Karpas-422 (cell line): ENCODE data around the gene WASF2. TPM values are rescaled to one million over a fixed set of nuclear protein-coding genes. Genes with fewer than 3 reads are reported as not detected.
"Not testable (repeated sequence)": the region's sequence is repeated elsewhere in the genome, so short reads cannot be mapped to it uniquely, and the experiment has no call there.

Experiments used
- DNase-seq: peaks from one replicate; pipeline ENCODE4 v3.0.0-alpha.2; 2015
- H2AFZ ChIP-seq: fragments of 200-600 bp; sonication (generic); 2 replicates; pipeline ENCODE4 v1.6.1; 2014; ENCODE audit warnings: antibody characterized with exemption, low read length, mixed read lengths
- H3K27ac ChIP-seq: fragments of 200-600 bp; sonication (generic); 2 replicates; pipeline ENCODE4 v1.5.1; 2014; ENCODE audit warnings: mild to moderate bottlenecking, low read length, moderate library complexity
- H3K27me3 ChIP-seq: fragments of 200-600 bp; sonication (generic); 2 replicates; pipeline ENCODE4 v1.6.1; 2014; ENCODE audit warnings: low read length, mixed read lengths
- H3K36me3 ChIP-seq: fragments of 200-600 bp; sonication (generic); 2 replicates; pipeline ENCODE4 v1.6.1; 2014; ENCODE audit warnings: low read length, mixed read lengths; ENCODE audit not compliant: insufficient read depth
- H3K4me1 ChIP-seq: fragments of 200-600 bp; sonication (generic); 2 replicates; pipeline ENCODE4 v1.6.1; 2014; ENCODE audit warnings: mild to moderate bottlenecking, low read length, mixed read lengths
- H3K4me2 ChIP-seq: fragments of 200-600 bp; sonication (generic); 2 replicates; pipeline ENCODE4 v1.6.1; 2014; ENCODE audit warnings: low read length, low read depth, mild to moderate bottlenecking; ENCODE audit not compliant: poor library complexity, severe bottlenecking
- H3K4me3 ChIP-seq: fragments of 200-600 bp; sonication (generic); 2 replicates; pipeline ENCODE4 v1.5.1; 2014; ENCODE audit warnings: mild to moderate bottlenecking, antibody characterized with exemption, low read length, mixed read lengths
- H3K79me2 ChIP-seq: fragments of 200-600 bp; sonication (generic); 2 replicates; pipeline ENCODE4 v1.6.1; 2014; ENCODE audit warnings: mild to moderate bottlenecking, low read length, mixed read lengths
- H3K9ac ChIP-seq: fragments of 200-600 bp; sonication (generic); 2 replicates; pipeline ENCODE4 v1.6.0; 2014; ENCODE audit warnings: low read length
- H3K9me2 ChIP-seq: fragments of 200-600 bp; sonication (generic), shearing (Covaris generic); replicated peaks from 2 replicates; pipeline ENCODE4 v1.6.0; 2014; ENCODE audit warnings: mild to moderate bottlenecking, low read length, moderate library complexity; ENCODE audit not compliant: insufficient read depth
- H3K9me3 ChIP-seq: fragments of 300-700, 200-600 bp; sonication (generic); 2 replicates; pipeline ENCODE4 v1.6.1; 2014; ENCODE audit warnings: low read length, mixed read lengths
- H4K20me1 ChIP-seq: fragments of 200-600 bp; sonication (generic); 2 replicates; pipeline ENCODE4 v1.6.1; 2014; ENCODE audit warnings: mild to moderate bottlenecking, antibody characterized with exemption, low read length, low read depth; ENCODE audit not compliant: insufficient read depth
- total RNA-seq: library from RNA; depleted of rRNA; stranded (reverse); fragments of >200 nt; shearing (Covaris generic); gene quantifications from 2 replicates; pipeline ENCODE4 v1.2.3, GENCODE V29; 2014; ENCODE audit warnings: low replicate concordance

WASF2 gene
- total RNA-seq, 1 experiment from 2014 or later, result 21.7 TPM

GRCh38 chr1:27388337-27389005 is 101.5 kb downstream of the WASF2 start:
- Histone ChIP-seq H3K36me3 (no peaks in the 10 kb centered on the region), H4K20me1 (no peaks in the 10 kb centered on the region), H3K9ac (no peak overlapping the region), H3K9me3 (no peaks in the 10 kb centered on the region), H3K9me2 (no peaks in the 10 kb centered on the region), H3K27ac (no peak overlapping the region), H2AFZ (no peak overlapping the region), H3K4me3 (no peak overlapping the region), H3K4me1 (peaks cover 18% of the 10 kb centered on the region), H3K4me2 (no peak overlapping the region), H3K79me2 (peaks cover 5% of the 10 kb centered on the region; the same call in 1 of the 2 replicates), H3K27me3 (no peaks in the 10 kb centered on the region)
- peak; percentile 83 for DNase-seq

- H3K27me3 ChIP-seq, H3K4me3 ChIP-seq, H3K9me2 ChIP-seq, H4K20me1 ChIP-seq, H3K9me3 ChIP-seq, H2AFZ ChIP-seq, H3K4me1 ChIP-seq, H3K36me3 ChIP-seq, H3K27ac ChIP-seq, DNase-seq, H3K4me2 ChIP-seq, H3K79me2 ChIP-seq, H3K9ac ChIP-seq: not testable (repeated sequence)
These were observed 105.2 kb downstream of the WASF2 start for GRCh38 chr1:27384797-27385196.

DNA sequence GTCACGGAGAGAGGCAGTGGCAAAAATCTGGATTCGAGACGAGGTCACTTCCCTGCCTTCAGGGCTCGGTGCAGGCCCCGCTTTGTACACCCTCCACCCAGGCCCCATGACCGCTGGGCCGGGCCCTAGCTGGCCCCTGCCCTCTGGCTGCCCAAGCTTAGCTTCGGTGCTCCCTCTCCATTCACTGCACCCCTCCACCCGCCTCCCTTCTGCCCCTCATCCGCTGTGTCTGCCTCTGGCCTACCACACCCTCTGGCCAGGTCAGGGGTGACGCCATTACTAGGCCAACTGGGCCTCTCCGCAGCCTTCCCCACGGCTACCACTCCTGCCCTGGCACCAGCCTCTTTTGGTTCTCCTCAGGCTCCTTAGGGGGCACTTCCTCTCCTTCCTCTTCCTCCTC is 106.3 kb downstream of the WASF2 start:
- no peaks in the 10 kb centered on the region for H3K79me2 ChIP-seq
- no peaks in the 10 kb centered on the region for H3K36me3 ChIP-seq
- no peaks in the 10 kb centered on the region for H3K4me1 ChIP-seq
- H3K4me3 ChIP-seq, result no peak overlapping the region
- H2AFZ ChIP-seq, result no peak overlapping the region
- no peak overlapping the region for H3K9ac ChIP-seq
- H3K9me3 ChIP-seq, result no peaks in the 10 kb centered on the region
- H3K9me2 ChIP-seq, result no peaks in the 10 kb centered on the region
- H3K27ac ChIP-seq, result no peak overlapping the region
- H4K20me1 ChIP-seq, result no peaks in the 10 kb centered on the region
- H3K27me3 ChIP-seq, result no peaks in the 10 kb centered on the region
- no peak for DNase-seq
- H3K4me2 ChIP-seq, result no peak overlapping the region

DNA sequence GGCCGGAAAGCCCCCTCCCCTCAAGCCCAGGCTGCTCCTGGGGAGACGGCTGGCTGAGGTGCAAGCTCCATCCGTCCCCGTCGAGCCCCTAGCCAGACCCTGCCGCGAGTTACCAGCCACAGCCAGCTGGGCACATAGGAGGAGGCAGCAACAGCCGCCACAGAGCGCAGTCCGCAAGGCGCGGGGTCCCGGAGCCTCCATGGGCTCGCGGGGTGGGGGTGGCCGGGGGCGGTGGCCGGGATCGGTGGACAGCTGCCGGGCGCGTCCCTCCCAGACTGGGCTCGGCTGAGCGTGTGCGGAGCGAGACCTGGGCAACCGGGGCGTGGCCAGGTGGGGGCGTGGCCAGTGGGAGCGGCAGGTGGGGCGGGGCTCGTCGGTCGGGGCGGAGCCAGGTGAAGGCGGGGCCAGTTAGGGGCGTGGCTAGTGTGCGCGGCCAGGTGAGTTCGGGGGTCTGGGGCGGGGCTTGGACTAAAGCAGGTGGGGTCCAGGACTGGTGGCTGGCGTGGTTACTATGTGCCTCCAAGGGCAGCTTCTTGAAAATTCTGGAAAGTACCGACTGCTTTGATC is 106.8 kb downstream of the WASF2 start, which contains the start of gene CD164L2:
Gene CD164L2, minus strand, starts transcription at position 295 of the 567 bp plus-strand sequence. Its CDS starts 94 bp downstream, at position 201.
- Histone ChIP-seq H3K4me3 (no peak within 1 kb of the TSS), H2AFZ (no peak within 1 kb of the TSS), H4K20me1 (no peaks in the 10 kb centered on the region), H3K9me2 (no peaks in the 10 kb centered on the region), H3K9ac (no peak within 1 kb of the TSS), H3K9me3 (no peaks in the 10 kb centered on the region), H3K4me2 (no peak within 1 kb of the TSS), H3K27ac (no peak within 1 kb of the TSS), H3K4me1 (no peaks in the 10 kb centered on the region), H3K79me2 (no peaks in the 10 kb centered on the region), H3K36me3 (no peaks in the 10 kb centered on the region), H3K27me3 (no peaks in the 10 kb centered on the region)
- no peak for DNase-seq

- no peak for DNase-seq
- H3K79me2 ChIP-seq, result no peaks in the 10 kb centered on the region
- H3K27ac ChIP-seq, result no peak overlapping the region
- H3K4me3 ChIP-seq, result no peak overlapping the region
- H3K9me2 ChIP-seq, result no peaks in the 10 kb centered on the region
- H3K36me3 ChIP-seq, result no peaks in the 10 kb centered on the region
- no peak overlapping the region for H2AFZ ChIP-seq
- H3K27me3 ChIP-seq, result no peaks in the 10 kb centered on the region
- H3K9me3 ChIP-seq, result no peaks in the 10 kb centered on the region
- no peaks in the 10 kb centered on the region for H3K4me1 ChIP-seq
- H3K4me2 ChIP-seq, result no peak overlapping the region
- H4K20me1 ChIP-seq, result no peaks in the 10 kb centered on the region
- no peak overlapping the region for H3K9ac ChIP-seq
These were observed 107.8 kb downstream of the WASF2 start for GRCh38 chr1:27381969-27382762.

DNA sequence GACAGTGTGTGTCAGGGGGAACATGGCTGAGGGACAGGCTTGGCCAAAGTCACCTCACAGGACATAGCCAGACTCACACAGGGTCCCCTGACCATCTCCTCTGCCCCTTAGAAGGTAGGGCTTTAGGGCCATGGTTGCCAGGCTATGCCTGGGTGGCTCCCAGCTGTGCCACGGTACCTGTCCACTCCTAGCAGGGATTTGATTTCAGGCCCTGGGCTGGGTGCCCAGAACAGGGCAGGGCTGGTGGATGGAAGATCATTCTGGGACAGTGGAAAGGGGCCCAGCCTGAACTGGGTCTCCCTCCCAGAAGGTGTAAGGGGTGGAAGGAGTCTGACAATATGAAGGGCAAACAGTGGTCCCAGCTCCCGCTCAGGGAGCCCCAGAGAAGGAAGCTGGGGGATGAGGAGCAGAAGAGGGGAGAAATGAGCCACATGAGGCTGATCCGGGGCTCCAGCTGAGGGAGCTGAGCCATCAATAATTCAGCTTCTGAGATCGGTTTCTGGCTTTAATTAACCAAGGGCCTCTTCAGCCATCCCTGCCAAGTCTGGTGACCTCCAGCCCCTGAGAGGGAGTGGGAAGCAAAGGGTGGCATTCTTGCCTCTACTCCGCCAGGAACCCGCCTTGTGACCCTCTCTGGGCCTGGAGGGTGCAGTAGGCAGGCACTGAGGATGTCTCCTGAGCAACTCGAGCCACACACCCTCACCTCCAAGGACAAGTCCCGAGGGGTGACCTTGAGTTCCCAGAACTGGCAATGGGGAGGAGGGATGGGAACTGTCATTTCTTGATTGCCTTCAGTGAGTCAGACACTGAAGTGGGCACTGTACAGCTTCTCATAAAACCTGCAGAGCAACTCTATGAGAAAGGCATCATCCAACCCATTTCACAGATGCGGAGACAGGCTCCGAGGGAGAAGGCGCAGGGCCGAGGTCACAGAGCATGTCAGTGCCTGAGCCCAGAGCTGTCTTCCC is 108.9 kb downstream of the WASF2 start:
- Histone ChIP-seq H3K4me1 (no peaks in the 10 kb centered on the region), H2AFZ (no peak overlapping the region), H3K9me3 (no peaks in the 10 kb centered on the region), H3K4me2 (no peak overlapping the region), H3K27ac (no peak overlapping the region), H3K9me2 (no peaks in the 10 kb centered on the region), H3K9ac (no peak overlapping the region), H3K36me3 (no peaks in the 10 kb centered on the region), H3K4me3 (no peak overlapping the region), H3K27me3 (no peaks in the 10 kb centered on the region), H3K79me2 (no peaks in the 10 kb centered on the region), H4K20me1 (no peaks in the 10 kb centered on the region)
- DNase-seq, result no peak

DNA sequence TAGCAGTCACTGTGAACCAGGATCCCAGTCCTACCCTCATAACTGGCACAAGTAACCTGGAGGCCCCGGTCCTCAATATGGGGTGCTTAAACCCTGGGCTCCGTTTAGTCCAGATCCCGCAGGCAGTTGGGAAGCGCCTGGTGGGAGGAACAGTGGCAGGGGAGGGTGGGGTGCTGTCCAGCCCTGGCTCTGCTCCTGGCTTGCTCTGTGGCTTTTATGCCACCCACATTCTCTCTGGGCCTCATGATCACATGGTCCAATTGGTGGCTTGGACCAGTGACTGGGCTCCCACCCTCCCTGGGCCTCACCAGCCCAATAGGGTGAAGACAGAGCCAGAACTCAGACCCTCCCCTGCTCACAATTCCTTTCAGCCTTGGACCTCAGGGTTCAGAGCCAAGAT is 109.7 kb downstream of the WASF2 start:
- no peaks in the 10 kb centered on the region for H3K79me2 ChIP-seq
- DNase-seq, result no peak
- no peak overlapping the region for H3K4me2 ChIP-seq
- H3K27me3 ChIP-seq, result no peaks in the 10 kb centered on the region
- H3K4me3 ChIP-seq, result no peak overlapping the region
- H2AFZ ChIP-seq, result no peak overlapping the region
- H3K9ac ChIP-seq, result no peak overlapping the region
- H3K27ac ChIP-seq, result no peak overlapping the region
- no peaks in the 10 kb centered on the region for H4K20me1 ChIP-seq
- H3K9me3 ChIP-seq, result no peaks in the 10 kb centered on the region
- H3K9me2 ChIP-seq, result no peaks in the 10 kb centered on the region
- no peaks in the 10 kb centered on the region for H3K36me3 ChIP-seq
- no peaks in the 10 kb centered on the region for H3K4me1 ChIP-seq
